ENCODE data around the gene RBM33. TPM values are rescaled to one million over a fixed set of nuclear protein-coding genes. Genes with fewer than 3 reads are reported as not detected.

RBM33 gene
- total and polyA plus RNA-seq, 10 of the 15 experiments (the other 5 are each of a cell fraction or from before 2014, with no cell fraction given): 4.7 to 67.2 (median 24.3) TPM

GRCh38 chr7:155809947-155810769, 165.7 kb downstream of the RBM33 start:
- in situ Hi-C loops (cut with MboI): loop anchor here (25.0 kb wide), 1 partner anchor 1452 kb away; no protein-coding TSS in a partner anchor
- no peak for ATAC-seq
- H3K36me3 ChIP-seq (ENCODE audit: control insufficient read depth in 2 of 2, insufficient read depth in 2 of 2, low read length in 1 of 2): no peaks in the 10 kb centered on the region

More at GRCh38 chr7:155809947-155810769, 165.7 kb downstream of the RBM33 start:
- intact Hi-C loops (cut with micrococcal nuclease; ENCODE audit: unreplicated experiment): loop anchor here (10.0 kb wide), 2 partner anchors 345 to 835 kb away; partner anchors contain the start of gene RNF32
- SMC1A ChIA-PET (ENCODE audit: uncharacterized antibody, unreplicated experiment): no interaction called here
- no peak for FAIRE-seq
- CTCF ChIA-PET: no interaction called here
- Histone ChIP-seq H2AFZ (ENCODE audit: control insufficient read depth, low read depth, low read length) (no peak overlapping the region), H3K27me3 (replicated peaks in 1 of 2; ENCODE audit: control insufficient read depth in 2 of 2, insufficient read depth in 2 of 2, low read length in 1 of 2) (peaks cover 11 to 15% of the 10 kb centered on the region in 2 experiments), H3K4me3 (no peak overlapping the region), H4K20me1 (ENCODE audit: control insufficient read depth, insufficient read depth) (no peaks in the 10 kb centered on the region), H3K79me2 (ENCODE audit: control insufficient read depth, insufficient read depth, low read length) (no peaks in the 10 kb centered on the region), H3K9me3 (replicated peaks; ENCODE audit: control insufficient read depth, insufficient read depth, low read length) (no peaks in the 10 kb centered on the region), H3K4me1 (ENCODE audit: control insufficient read depth, insufficient read depth, low read length) (no peaks in the 10 kb centered on the region), H3K4me2 (ENCODE audit: control insufficient read depth, insufficient read depth) (no peak overlapping the region), H3K27ac (ENCODE audit: control insufficient read depth, insufficient read depth) (no peak overlapping the region), H3K9ac (ENCODE audit: control insufficient read depth, insufficient read depth, low read length) (no peak overlapping the region)
- 40% methylated on average over 55 of the region's 69 CpGs for WGBS (ENCODE audit: insufficient coverage, insufficient replicate concordance, low lambda C conversion rate, missing lambda C conversion rate)
- BruUV-seq (replicated peaks): no TSS peak
- RAD21 ChIA-PET (ENCODE audit: unreplicated experiment): no interaction called here
- no peak for DNase-seq (ENCODE audit: low read depth, low spot score)
- no peak for TF ChIP-seq ZBTB40 (IDR thresholded peaks at IDR 0.05; ENCODE audit: borderline replicate concordance)
- no peak for TF ChIP-seq TCF7 (IDR thresholded peaks at IDR 0.05; ENCODE audit: borderline replicate concordance)
- no peak for TF ChIP-seq MEF2B (IDR thresholded peaks at IDR 0.05; ENCODE audit: partially characterized antibody, poor library complexity, severe bottlenecking)
- no peak for TF ChIP-seq RAD21 (IDR thresholded peaks at IDR 0.05; ENCODE audit: insufficient read depth, low read depth, low read length)
- no peak for TF ChIP-seq JUND (IDR thresholded peaks at IDR 0.05; ENCODE audit: low read depth, low read length)
- TF ChIP-seq RB1 (IDR thresholded peaks at IDR 0.05; ENCODE audit: borderline replicate concordance): no peak
- TF ChIP-seq, protein P1, sequence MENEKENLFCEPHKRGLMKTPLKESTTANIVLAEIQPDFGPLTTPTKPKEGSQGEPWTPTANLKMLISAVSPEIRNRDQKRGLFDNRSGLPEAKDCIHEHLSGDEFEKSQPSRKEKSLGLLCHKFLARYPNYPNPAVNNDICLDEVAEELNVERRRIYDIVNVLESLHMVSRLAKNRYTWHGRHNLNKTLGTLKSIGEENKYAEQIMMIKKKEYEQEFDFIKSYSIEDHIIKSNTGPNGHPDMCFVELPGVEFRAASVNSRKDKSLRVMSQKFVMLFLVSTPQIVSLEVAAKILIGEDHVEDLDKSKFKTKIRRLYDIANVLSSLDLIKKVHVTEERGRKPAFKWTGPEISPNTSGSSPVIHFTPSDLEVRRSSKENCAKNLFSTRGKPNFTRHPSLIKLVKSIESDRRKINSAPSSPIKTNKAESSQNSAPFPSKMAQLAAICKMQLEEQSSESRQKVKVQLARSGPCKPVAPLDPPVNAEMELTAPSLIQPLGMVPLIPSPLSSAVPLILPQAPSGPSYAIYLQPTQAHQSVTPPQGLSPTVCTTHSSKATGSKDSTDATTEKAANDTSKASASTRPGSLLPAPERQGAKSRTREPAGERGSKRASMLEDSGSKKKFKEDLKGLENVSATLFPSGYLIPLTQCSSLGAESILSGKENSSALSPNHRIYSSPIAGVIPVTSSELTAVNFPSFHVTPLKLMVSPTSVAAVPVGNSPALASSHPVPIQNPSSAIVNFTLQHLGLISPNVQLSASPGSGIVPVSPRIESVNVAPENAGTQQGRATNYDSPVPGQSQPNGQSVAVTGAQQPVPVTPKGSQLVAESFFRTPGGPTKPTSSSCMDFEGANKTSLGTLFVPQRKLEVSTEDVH (IDR thresholded peaks at IDR 0.05; ENCODE audit: low read depth, partially characterized antibody): no peak
- no peak for TF ChIP-seq SRF (IDR thresholded peaks at IDR 0.05; ENCODE audit: low read depth in 2 of 2, low read length in 2 of 2)
- no peak for TF ChIP-seq SUPT20H (IDR thresholded peaks at IDR 0.05; ENCODE audit: borderline replicate concordance, control insufficient read depth, low read depth, low read length)
- no peak for TF ChIP-seq TBL1XR1 (IDR thresholded peaks at IDR 0.05; ENCODE audit: low read depth, low read length)
- TF ChIP-seq RFX5 (IDR thresholded peaks at IDR 0.05; ENCODE audit: low read depth, low read length): no peak
- TF ChIP-seq, protein P2, sequence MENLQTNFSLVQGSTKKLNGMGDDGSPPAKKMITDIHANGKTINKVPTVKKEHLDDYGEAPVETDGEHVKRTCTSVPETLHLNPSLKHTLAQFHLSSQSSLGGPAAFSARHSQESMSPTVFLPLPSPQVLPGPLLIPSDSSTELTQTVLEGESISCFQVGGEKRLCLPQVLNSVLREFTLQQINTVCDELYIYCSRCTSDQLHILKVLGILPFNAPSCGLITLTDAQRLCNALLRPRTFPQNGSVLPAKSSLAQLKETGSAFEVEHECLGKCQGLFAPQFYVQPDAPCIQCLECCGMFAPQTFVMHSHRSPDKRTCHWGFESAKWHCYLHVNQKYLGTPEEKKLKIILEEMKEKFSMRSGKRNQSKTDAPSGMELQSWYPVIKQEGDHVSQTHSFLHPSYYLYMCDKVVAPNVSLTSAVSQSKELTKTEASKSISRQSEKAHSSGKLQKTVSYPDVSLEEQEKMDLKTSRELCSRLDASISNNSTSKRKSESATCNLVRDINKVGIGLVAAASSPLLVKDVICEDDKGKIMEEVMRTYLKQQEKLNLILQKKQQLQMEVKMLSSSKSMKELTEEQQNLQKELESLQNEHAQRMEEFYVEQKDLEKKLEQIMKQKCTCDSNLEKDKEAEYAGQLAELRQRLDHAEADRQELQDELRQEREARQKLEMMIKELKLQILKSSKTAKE (IDR thresholded peaks at IDR 0.05; ENCODE audit: low read depth, poor library complexity, severe bottlenecking): no peak
- POLR2A ChIA-PET: no interaction called here
